HL-60 (cell line): ENCODE data around the gene CRELD1.

ENCODE experiments used
- DNase-seq, 2 experiments: peaks; one replicate each; pipeline ENCODE4 v3.0.0-alpha.2; 2010 to 2020; ENCODE audit warnings: low read depth in 1 of 2, low spot score in 1 of 2
- H3K27ac ChIP-seq: fragments of 250-450 bp; sonication (Bioruptor Pico); replicated peaks from 2 replicates; pipeline ENCODE4 v1.5.1; 2020; ENCODE audit warnings: mild to moderate bottlenecking, moderate library complexity
- H3K27me3 ChIP-seq: fragments of 250-450 bp; sonication (Bioruptor Pico); 2 replicates; pipeline ENCODE4 v1.5.1; 2021; ENCODE audit warnings: mild to moderate bottlenecking, moderate library complexity; ENCODE audit not compliant: insufficient read depth, poor library complexity, severe bottlenecking
- H3K4me3 ChIP-seq: replicated peaks from 2 replicates; pipeline ENCODE4 v1.5.1; 2011; ENCODE audit warnings: mild to moderate bottlenecking, control low read depth, low read length; ENCODE audit not compliant: insufficient read depth
- CTCF ChIP-seq: IDR thresholded peaks from one replicate; pipeline ENCODE4 v1.5.1; 2011; ENCODE audit warnings: low read length, control low read depth, inconsistent platforms; ENCODE audit not compliant: insufficient read depth
- GABPA ChIP-seq: IDR thresholded peaks from 2 replicates; pipeline ENCODE4 v1.6.1; 2012; ENCODE audit warnings: low read depth
- POLR2AphosphoS5 ChIP-seq: IDR thresholded peaks from 2 replicates; pipeline ENCODE4 v1.6.1; 2012; ENCODE audit warnings: low read depth
- REST ChIP-seq: IDR thresholded peaks from 2 replicates; pipeline ENCODE4 v1.6.1; 2012; ENCODE audit warnings: low read depth; ENCODE audit not compliant: insufficient replicate concordance
- SPI1 ChIP-seq: IDR thresholded peaks from 2 replicates; pipeline ENCODE4 v1.6.1; 2012; ENCODE audit warnings: low read depth, mild to moderate bottlenecking, borderline replicate concordance

Gene CRELD1

GRCh38 chr3:9912294-9912935 lies 21.2 kb upstream of the CRELD1 start:
- DNase-seq = peak; percentile 66 to 70
- H3K27me3 ChIP-seq = no peaks in the 10 kb centered on the region
- no peak overlapping the region for H3K4me3 ChIP-seq
- peak overlapping the region; percentile 19 for H3K27ac ChIP-seq
- no peak for TF ChIP-seq CTCF
- TF ChIP-seq POLR2AphosphoS5 = peak; percentile 65; the same call in 1 of the 2 replicates

- Histone ChIP-seq H3K27me3 (no peaks in the 10 kb centered on the region), H3K27ac (no peak overlapping the region), H3K4me3 (no peak overlapping the region)
- no peak for DNase-seq
- TF ChIP-seq POLR2AphosphoS5 = no peak
- TF ChIP-seq GABPA = no peak
- TF ChIP-seq REST = no peak
Observed at GRCh38 chr3:9913601-9914000, 20.0 kb upstream of the CRELD1 start.

GRCh38 chr3:9914011-9914410 lies 19.6 kb upstream of the CRELD1 start:
- H3K27me3 ChIP-seq = no peaks in the 10 kb centered on the region
- TF ChIP-seq CTCF = no peak
- no peak overlapping the region for H3K4me3 ChIP-seq
- H3K27ac ChIP-seq = no peak overlapping the region
- DNase-seq = no peak

GRCh38 chr3:9914559-9915253 lies 18.9 kb upstream of the CRELD1 start:
- TF ChIP-seq SPI1 (no peak), REST (no peak), POLR2AphosphoS5 (no peak), GABPA (no peak), CTCF (no peak)
- DNase-seq = no peak
- H3K4me3 ChIP-seq = peak overlapping the region; percentile 38; the same call in 1 of the 2 replicates
- no peaks in the 10 kb centered on the region for H3K27me3 ChIP-seq
- no peak overlapping the region for H3K27ac ChIP-seq
